DND-41 (cell line): ENCODE measurements around the gene R3HDM4.

ENCODE experiments used
- ATAC-seq: fragments of 200-7000 bp; cut with Tn5 transposase; 3 replicates; pipeline ENCODE4 v1.9.1; 2021; ENCODE audit warnings: low read depth; ENCODE audit not compliant: insufficient read depth
- DNase-seq: peaks from one replicate; pipeline ENCODE4 v3.0.0-alpha.2; 2020
- H2AFZ ChIP-seq: 2 replicates; pipeline ENCODE4 v1.6.0; 2012; ENCODE audit warnings: low read depth, low read length
- H3K27ac ChIP-seq: 2 replicates; pipeline ENCODE4 v1.5.1; 2012; ENCODE audit warnings: low read length, inconsistent platforms
- H3K27me3 ChIP-seq: fragments of 200-600 bp; sonication (generic); 2 replicates; pipeline ENCODE4 v1.6.0; 2012; ENCODE audit warnings: low read length, mild to moderate bottlenecking, inconsistent platforms; ENCODE audit not compliant: insufficient read depth, poor library complexity
- H3K36me3 ChIP-seq: 2 replicates; pipeline ENCODE4 v1.5.1; 2012; ENCODE audit warnings: low read length, inconsistent platforms; ENCODE audit not compliant: insufficient read depth
- H3K4me1 ChIP-seq: 2 replicates; pipeline ENCODE4 v1.5.1; 2012; ENCODE audit warnings: mild to moderate bottlenecking, low read length; ENCODE audit not compliant: insufficient read depth
- H3K4me2 ChIP-seq: 2 replicates; pipeline ENCODE4 v1.6.0; 2012; ENCODE audit warnings: mild to moderate bottlenecking, moderate library complexity, low read length, inconsistent platforms; ENCODE audit not compliant: insufficient read depth
- H3K4me3 ChIP-seq, 2 experiments: fragments of 200-600 bp in 1 of 2; shearing (Covaris generic) in 1 of 2; 2 replicates each; pipeline ENCODE4 v1.5.1; 2012 to 2016; ENCODE audit warnings: inconsistent platforms in 2 of 2, low read length in 2 of 2, mild to moderate bottlenecking in 2 of 2, low read depth in 1 of 2, moderate library complexity in 1 of 2
- H3K79me2 ChIP-seq: 2 replicates; pipeline ENCODE4 v1.6.0; 2012; ENCODE audit warnings: low read length, inconsistent platforms; ENCODE audit not compliant: insufficient read depth
- H3K9ac ChIP-seq: 2 replicates; pipeline ENCODE4 v1.6.0; 2012; ENCODE audit warnings: low read depth, mild to moderate bottlenecking, inconsistent platforms, low read length, moderate library complexity
- H3K9me3 ChIP-seq: 2 replicates; pipeline ENCODE4 v1.5.1; 2012; ENCODE audit warnings: low read length, moderate library complexity, mild to moderate bottlenecking, inconsistent platforms; ENCODE audit not compliant: insufficient read depth, severe bottlenecking
- H4K20me1 ChIP-seq: 2 replicates; pipeline ENCODE4 v1.6.0; 2012; ENCODE audit warnings: low read length; ENCODE audit not compliant: insufficient read depth
- CTCF ChIP-seq: IDR thresholded peaks from 2 replicates; pipeline ENCODE4 v1.5.1; 2012; ENCODE audit warnings: borderline replicate concordance, low read length, moderate library complexity, mild to moderate bottlenecking; ENCODE audit not compliant: poor library complexity, severe bottlenecking; ENCODE audit errors: extremely low read depth
- EZH2 ChIP-seq: IDR thresholded peaks from 3 replicates; pipeline ENCODE4 v1.6.1; 2012; ENCODE audit warnings: borderline replicate concordance, low read depth, mild to moderate bottlenecking, moderate library complexity, low read length, inconsistent platforms; ENCODE audit not compliant: severe bottlenecking

R3HDM4 gene

GRCh38 chr19:932648-933552, 19.9 kb upstream of the R3HDM4 start:
- Histone ChIP-seq H3K4me3 (no peak overlapping the region), H3K36me3 (peaks cover 61% of the 10 kb centered on the region), H4K20me1 (peaks cover 32% of the 10 kb centered on the region), H3K9ac (no peak overlapping the region), H3K79me2 (peaks cover 60% of the 10 kb centered on the region), H2AFZ (no peak overlapping the region), H3K27me3 (no peaks in the 10 kb centered on the region), H3K9me3 (no peaks in the 10 kb centered on the region), H3K27ac (no peak overlapping the region), H3K4me1 (peaks cover 5% of the 10 kb centered on the region), H3K4me2 (no peak overlapping the region)
- TF ChIP-seq CTCF (no peak), EZH2 (no peak)
- DNase-seq (no peak), ATAC-seq (no peak)

GRCh38 chr19:931860-932647, 19.0 kb upstream of the R3HDM4 start:
- H3K79me2 ChIP-seq: peaks cover 64% of the 10 kb centered on the region

GRCh38 chr19:929891-930258, 16.9 kb upstream of the R3HDM4 start:
- no peaks in the 10 kb centered on the region for H3K27me3 ChIP-seq
- H3K79me2 ChIP-seq: peaks cover 65% of the 10 kb centered on the region
- no peak overlapping the region for H3K4me2 ChIP-seq
- TF ChIP-seq EZH2 (no peak), CTCF (no peak)
- H3K27ac ChIP-seq: no peak overlapping the region
- H4K20me1 ChIP-seq: peaks cover 30% of the 10 kb centered on the region
- no peaks in the 10 kb centered on the region for H3K9me3 ChIP-seq
- no peak overlapping the region for H2AFZ ChIP-seq
- ATAC-seq (no peak), DNase-seq (no peak)
- H3K9ac ChIP-seq: no peak overlapping the region
- H3K36me3 ChIP-seq: peaks cover 46% of the 10 kb centered on the region
- no peak overlapping the region for H3K4me3 ChIP-seq
- peaks cover 17% of the 10 kb centered on the region for H3K4me1 ChIP-seq

More at GRCh38 chr19:931860-932647, 19.0 kb upstream of the R3HDM4 start:
- Histone ChIP-seq H3K9me3 (no peaks in the 10 kb centered on the region), H3K4me3 (no peak overlapping the region), H3K27me3 (no peaks in the 10 kb centered on the region), H2AFZ (no peak overlapping the region), H3K4me2 (no peak overlapping the region), H4K20me1 (peaks cover 35% of the 10 kb centered on the region), H3K36me3 (peaks cover 56% of the 10 kb centered on the region), H3K4me1 (peaks cover 13% of the 10 kb centered on the region), H3K27ac (no peak overlapping the region), H3K9ac (no peak overlapping the region)
- TF ChIP-seq EZH2 (no peak), CTCF (no peak)
- ATAC-seq (no peak), DNase-seq (no peak)
